Testis (tissue), 2 donors: ENCODE measurements around the gene DROSHA.

Experiments used
- CTCF ChIP-seq, 3 experiments: fragments of 450-650 bp in 2 of 3; fragments of 200-600 bp in 1 of 3; sonication (generic) in 1 of 3; IDR thresholded peaks; one replicate each; pipeline ENCODE4 v1.5.1; 2016 to 2019; ENCODE audit warnings: antibody characterized with exemption in 3 of 3, mild to moderate bottlenecking in 2 of 3, moderate library complexity in 1 of 3
- POLR2A ChIP-seq: fragments of 450-650 bp; IDR thresholded peaks from one replicate; pipeline ENCODE4 v1.6.1; 2017; ENCODE audit warnings: antibody characterized with exemption, mild to moderate bottlenecking, moderate library complexity

- no peak for TF ChIP-seq CTCF (IDR thresholded peaks at IDR 0.05)
- TF ChIP-seq POLR2A, result no peak
Observed at GRCh38 chr5:31531543-31531887, 378 bp downstream of the DROSHA start.
